H1 (cell line): ENCODE measurements around the gene SAPCD1. TPM values are rescaled to one million over a fixed set of nuclear protein-coding genes. Genes with fewer than 3 reads are reported as not detected.

Experiments
- CTCF ChIA-PET: fragments of 300-600 bp; sonication (Branson Sonifier 250); formaldehyde crosslinking; loops from one replicate; lab custom pipeline; 2021; ENCODE audit not compliant: partially characterized antibody; lab: Charles Lee
- POLR2A ChIA-PET: fragments of 300-600 bp; sonication (Branson Sonifier 250); formaldehyde crosslinking; loops from one replicate; lab custom pipeline; 2021; ENCODE audit warnings: inconsistent platforms; ENCODE audit not compliant: partially characterized antibody; lab: Charles Lee
- DNase-seq, 2 experiments: peaks; one replicate each; pipeline versions ENCODE4 v3.0.0 to v3.0.0-alpha.2; 2010 to 2022; ENCODE audit warnings: low spot score in 2 of 2, low read depth in 1 of 2, mixed read lengths in 1 of 2
- FAIRE-seq: peaks from 2 replicates; lab custom pipeline; 2011; peaks lifted over from hg19 to GRCh38; lab: Jason Lieb, UNC
- H2AFZ ChIP-seq: 2 replicates; pipeline ENCODE4 v1.8.1; 2012; ENCODE audit warnings: low read length, inconsistent platforms
- H2AK5ac ChIP-seq: 2 replicates; pipeline ENCODE4 v1.6.1; 2013; ENCODE audit warnings: low read depth, low read length
- H2BK120ac ChIP-seq: replicated peaks from 2 replicates; pipeline ENCODE3; 2013; ENCODE audit warnings: low read depth, low read length, inconsistent platforms
- H2BK12ac ChIP-seq: 2 replicates; pipeline ENCODE4 v1.6.1; 2013; ENCODE audit warnings: low read depth, low read length
- H2BK15ac ChIP-seq: 2 replicates; pipeline ENCODE4 v1.6.1; 2013; ENCODE audit warnings: low read length
- H2BK20ac ChIP-seq: 2 replicates; pipeline ENCODE4 v1.6.1; 2013; ENCODE audit warnings: low read length
- H2BK5ac ChIP-seq: 2 replicates; pipeline ENCODE4 v1.6.1; 2013; ENCODE audit warnings: low read depth, low read length
- H3K14ac ChIP-seq: 2 replicates; pipeline ENCODE4 v1.6.1; 2013; ENCODE audit warnings: inconsistent platforms; ENCODE audit not compliant: insufficient read length
- H3K18ac ChIP-seq: 2 replicates; pipeline ENCODE4 v1.6.1; 2013; ENCODE audit warnings: low read length; ENCODE audit errors: extremely low read depth
- H3K23ac ChIP-seq: 2 replicates; pipeline ENCODE4 v1.6.1; 2013; ENCODE audit warnings: inconsistent platforms; ENCODE audit not compliant: insufficient read length
- H3K23me2 ChIP-seq: 2 replicates; pipeline ENCODE4 v1.6.1; 2013; ENCODE audit warnings: low read depth, low read length
- H3K27ac ChIP-seq: 2 replicates; pipeline ENCODE4 v1.6.1; 2011; ENCODE audit warnings: low read depth, low read length, inconsistent platforms
- H3K27me3 ChIP-seq, 4 experiments: replicated peaks in 1 of 4; 1 replicate in 1 of 4; 2 replicates in 3 of 4; pipeline versions ENCODE4 v1.6.1 to v1.8.1; 2011 to 2013; ENCODE audit warnings: low read length in 3 of 4, mild to moderate bottlenecking in 3 of 4, inconsistent platforms in 2 of 4, mixed read lengths in 2 of 4, moderate library complexity in 1 of 4; ENCODE audit not compliant: control insufficient read depth in 3 of 4, insufficient read depth in 3 of 4; ENCODE audit errors: extremely low read depth in 1 of 4
- H3K36me3 ChIP-seq, 4 experiments: 2 replicates each; pipeline versions ENCODE4 v1.6.1 to v1.8.1; 2011 to 2013; ENCODE audit warnings: mild to moderate bottlenecking in 4 of 4, low read length in 3 of 4, moderate library complexity in 2 of 4, control low read depth in 1 of 4, inconsistent platforms in 1 of 4; ENCODE audit not compliant: insufficient read depth in 4 of 4, control insufficient read depth in 2 of 4
- H3K4ac ChIP-seq: replicated peaks from 2 replicates; pipeline ENCODE3; 2013; ENCODE audit warnings: low read length, low read depth, mixed read lengths, inconsistent platforms; ENCODE audit not compliant: insufficient read length
- H3K4me1 ChIP-seq, 4 experiments: replicated peaks in 1 of 4; 1 replicate in 1 of 4; 2 replicates in 3 of 4; pipeline versions ENCODE4 v1.6.1 to v1.8.1; 2011 to 2013; ENCODE audit warnings: low read length in 3 of 4, inconsistent platforms in 2 of 4, mixed read lengths in 1 of 4; ENCODE audit not compliant: insufficient read depth in 4 of 4, control insufficient read depth in 3 of 4
- H3K4me2 ChIP-seq, 2 experiments: 2 replicates each; pipeline versions ENCODE4 v1.6.1 to v1.8.1; 2011 to 2013; ENCODE audit warnings: low read depth in 2 of 2, low read length in 2 of 2, control low read depth in 1 of 2, inconsistent platforms in 1 of 2, mild to moderate bottlenecking in 1 of 2; ENCODE audit not compliant: insufficient read depth in 1 of 2
- H3K4me3 ChIP-seq, 4 experiments: fragments of 200-600, 300-600 bp in 1 of 4; sonication (generic), shearing (Covaris generic), sonication (Bioruptor Twin) in 1 of 4; 2 replicates each; pipeline versions ENCODE4 v1.5.1 to v1.8.1; 2011 to 2016; ENCODE audit warnings: low read length in 4 of 4, low read depth in 3 of 4, control low read depth in 2 of 4, inconsistent platforms in 2 of 4, mild to moderate bottlenecking in 2 of 4, mixed read lengths in 1 of 4, moderate library complexity in 1 of 4; ENCODE audit not compliant: insufficient read depth in 2 of 4; ENCODE audit errors: extremely low read depth in 1 of 4
- H3K56ac ChIP-seq: replicated peaks from 2 replicates; pipeline ENCODE3; 2013; ENCODE audit warnings: low read depth, mild to moderate bottlenecking, mixed read lengths, low read length, inconsistent platforms; ENCODE audit not compliant: insufficient read length
- H3K79me1 ChIP-seq: 2 replicates; pipeline ENCODE4 v1.6.1; 2013; ENCODE audit warnings: low read depth, low read length, control low read depth
- H3K79me2 ChIP-seq, 2 experiments: 2 replicates each; pipeline versions ENCODE4 v1.6.1 to v1.8.1; 2012 to 2013; ENCODE audit warnings: low read length in 2 of 2, mild to moderate bottlenecking in 2 of 2, inconsistent platforms in 1 of 2; ENCODE audit not compliant: insufficient read depth in 2 of 2, control insufficient read depth in 1 of 2
- H3K9ac ChIP-seq, 4 experiments: replicated peaks in 1 of 4; 1 replicate in 1 of 4; 2 replicates in 3 of 4; pipeline versions ENCODE4 v1.6.1 to v1.8.1; 2011 to 2013; ENCODE audit warnings: low read depth in 3 of 4, low read length in 3 of 4, control low read depth in 2 of 4, mild to moderate bottlenecking in 2 of 4, moderate library complexity in 2 of 4, inconsistent platforms in 1 of 4; ENCODE audit errors: extremely low read depth in 1 of 4
- H3K9me3 ChIP-seq, 2 experiments: 2 replicates each; pipeline versions ENCODE4 v1.6.1 to v1.8.1; 2012 to 2013; ENCODE audit warnings: mild to moderate bottlenecking in 2 of 2, moderate library complexity in 2 of 2, control low read depth in 1 of 2, inconsistent platforms in 1 of 2, low read depth in 1 of 2, low read length in 1 of 2, mixed read lengths in 1 of 2; ENCODE audit not compliant: insufficient read depth in 2 of 2
- H4K20me1 ChIP-seq, 2 experiments: replicated peaks in 1 of 2; 2 replicates each; pipeline versions ENCODE3 to v1.8.1; 2011 to 2013; ENCODE audit warnings: inconsistent platforms in 2 of 2, low read length in 2 of 2, mild to moderate bottlenecking in 1 of 2; ENCODE audit not compliant: insufficient read depth in 2 of 2, control insufficient read depth in 1 of 2
- H4K5ac ChIP-seq: 2 replicates; pipeline ENCODE4 v1.6.1; 2013; ENCODE audit warnings: low read length, low read depth, mixed read lengths, inconsistent platforms; ENCODE audit not compliant: insufficient read length
- H4K8ac ChIP-seq: 2 replicates; pipeline ENCODE4 v1.8.0; 2013; ENCODE audit warnings: mild to moderate bottlenecking, moderate library complexity, low read length, inconsistent platforms; ENCODE audit not compliant: insufficient read depth; ENCODE audit errors: extremely low read depth
- H4K91ac ChIP-seq: replicated peaks from 2 replicates; pipeline ENCODE3; 2013; ENCODE audit warnings: low read length, mixed read lengths, inconsistent platforms; ENCODE audit not compliant: insufficient read length
- ATF2 ChIP-seq: IDR thresholded peaks from 2 replicates; pipeline ENCODE4 v1.6.1; 2012; ENCODE audit warnings: low read length, inconsistent platforms
- CHD1 ChIP-seq: IDR thresholded peaks from 2 replicates; pipeline ENCODE4 v1.6.1; 2012; ENCODE audit warnings: low read depth, low read length, improper control_type of control experiment
- CTBP2 ChIP-seq: IDR thresholded peaks from 2 replicates; pipeline ENCODE4 v1.7.0; 2011; ENCODE audit warnings: borderline replicate concordance, mild to moderate bottlenecking, moderate library complexity, mixed read lengths, low read length; ENCODE audit not compliant: insufficient read depth, insufficient read length
- POLR2A ChIP-seq, 2 experiments: IDR thresholded peaks; 1 replicate in 1 of 2; 2 replicates in 1 of 2; pipeline ENCODE4 v1.6.1; 2011; ENCODE audit warnings: low read depth in 2 of 2, low read length in 2 of 2, mild to moderate bottlenecking in 2 of 2; ENCODE audit errors: control extremely low read depth in 1 of 2
- RNF2 ChIP-seq: fragments of 200-900, 300-1000 bp; sonication (generic); IDR thresholded peaks from 2 replicates; pipeline ENCODE4 v1.7.1; 2016; ENCODE audit warnings: borderline replicate concordance, low read depth, mild to moderate bottlenecking, antibody characterized with exemption, low read length; ENCODE audit not compliant: poor library complexity, severe bottlenecking; ENCODE audit errors: missing control alignments
- TEAD4 ChIP-seq: IDR thresholded peaks from 2 replicates; pipeline ENCODE4 v1.6.1; 2012; ENCODE audit warnings: low read depth, low read length, inconsistent platforms, mixed read lengths
- WGBS, 2 experiments: shearing (Covaris generic) in 1 of 2; methylation state at CpG; one replicate each; pipeline versions ENCODE4 v1.1.6 to v1.1.7; 2013 to 2015; ENCODE audit warnings: low lambda C conversion rate in 2 of 2, mixed read lengths in 2 of 2, inconsistent platforms in 1 of 2, low coverage in 1 of 2, missing lambda C conversion rate in 1 of 2; ENCODE audit not compliant: insufficient replicate concordance in 2 of 2, insufficient coverage in 1 of 2, insufficient read length in 1 of 2; ENCODE audit errors: extremely low coverage in 1 of 2, missing lambda C conversion rate in 1 of 2; 5-methylcytosine and 5-hydroxymethylcytosine counted together
- polyA plus RNA-seq, 7 experiments: library from polyadenylated mRNA; depleted of rRNA in 3 of 7; stranded (reverse) in 5 of 7; unstranded in 2 of 7; fragments of >200 nt in 5 of 7; fragments of 200-250 nt in 2 of 7; gene quantifications; 1 replicate in 5 of 7; 2 replicates in 1 of 7; 4 replicates in 1 of 7; pipeline versions ENCODE4 v1.2.1 to v1.2.3, GENCODE V29; 2011 to 2013; ENCODE audit warnings: missing spikeins in 2 of 7, mixed read lengths in 2 of 7
- total RNA-seq: library from RNA; stranded (reverse); fragmentation: NEBNext Ultra II Directional; extraction: Animal tissue kit (Norgen Biotek cat#: 25700); gene quantifications from 2 replicates; pipeline ENCODE4 v1.2.1, GENCODE V29; 2021

SAPCD1 gene
- total and polyA plus RNA-seq, 2 of the 8 experiments (the other 6 are each of a cell fraction or from before 2014, with no cell fraction given) = 3.1 to 5.9 TPM

DNA sequence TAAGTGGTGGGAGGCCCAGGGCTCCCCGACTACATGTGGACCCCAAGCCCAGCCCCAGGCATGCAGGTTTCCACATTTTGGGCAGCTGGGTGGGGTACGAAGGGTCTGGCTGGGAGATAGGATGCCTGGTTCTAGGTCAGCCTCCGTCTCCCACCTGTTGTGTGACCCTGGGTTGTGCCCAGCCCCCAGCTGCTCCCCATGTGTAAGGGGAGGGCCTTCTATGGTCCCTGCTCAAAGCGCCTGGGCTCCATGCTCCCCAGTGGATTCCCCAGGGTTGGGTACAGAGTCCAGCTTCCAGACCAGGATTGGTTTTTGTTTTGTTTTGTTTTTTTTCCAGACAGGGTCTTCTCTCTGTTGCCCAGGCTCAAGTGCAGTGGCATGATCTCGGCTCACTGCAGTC is 15.7 kb downstream of the SAPCD1 start:
- Histone ChIP-seq H3K9ac (no peak overlapping the region), H3K27ac (no peak overlapping the region), H2BK12ac (no peak overlapping the region), H3K79me1 (no peaks in the 10 kb centered on the region), H2BK120ac (no peak overlapping the region), H3K9me3 (no peaks in the 10 kb centered on the region), H3K56ac (no peak overlapping the region), H3K4me2 (no peak overlapping the region), H3K27me3 (no peaks in the 10 kb centered on the region; a peak in 1 of 7 replicates), H3K79me2 (no peaks in the 10 kb centered on the region), H3K4me3 (no peak overlapping the region), H3K4me1 (peaks cover 0 to 7% (median 3%) of the 10 kb centered on the region in 4 experiments; a peak in 3 of 7 replicates), H3K14ac (no peak overlapping the region), H3K4ac (no peak overlapping the region), H2AFZ (no peak overlapping the region), H2BK20ac (no peak overlapping the region)
- POLR2A ChIA-PET = interaction anchor here (0.9 to 10.7 kb wide), 11 partner anchors 9 to 1206 kb away, joined by 3 to 85 read pairs (median 5); partner anchors contain the start of genes DDAH2, LSM2, MSH5 and VARS1
- FAIRE-seq = no peak
- TF ChIP-seq POLR2A (IDR thresholded peaks at IDR 0.05; ENCODE audit: control extremely low read depth in 1 of 2, low read depth in 2 of 2, low read length in 2 of 2) = no peak
- TF ChIP-seq TEAD4 = no peak
- TF ChIP-seq ATF2 = no peak
- no peak for TF ChIP-seq RNF2
- no peak for TF ChIP-seq CTBP2
- no peak for TF ChIP-seq CHD1
- TF ChIP-seq, all 59 proteins: peak for 0
- Histone ChIP-seq H3K23ac (no peak overlapping the region), H3K23me2 (0 out of 2 replicates have a peak, but pooled peaks cover 1% of the 10 kb centered on the region), H3K18ac (no peak overlapping the region), H2AK5ac (no peak overlapping the region), H3K36me3 (peaks cover 18 to 50% (median 39%) of the 10 kb centered on the region in 4 experiments), H2BK5ac (no peak overlapping the region), H4K91ac (no peak overlapping the region), H4K8ac (no peak overlapping the region; the same call in 1 of the 2 replicates), H4K5ac (no peak overlapping the region), H2BK15ac (no peak overlapping the region), H4K20me1 (no peaks in the 10 kb centered on the region)
- CTCF ChIA-PET = interaction anchor here (0.8 to 15.6 kb wide), 6 partner anchors 4 to 113 kb away, joined by 3 to 228 read pairs (median 5); partner anchors contain the start of genes LSM2, VARS1 and VWA7
- WGBS, 2 experiments = 93% methylated on average over 5 of the region's 5 CpGs; no CpG with 5 or more reads in 1 of the 2 experiments
- DNase-seq = no peak
